H9 (cell line): ENCODE measurements around the gene ZNF248. TPM values are rescaled to one million over a fixed set of nuclear protein-coding genes. Genes with fewer than 3 reads are reported as not detected.

ENCODE experiments used
- DNase-seq: peaks from one replicate; pipeline ENCODE4 v3.0.0-alpha.2; 2017
- H2AFZ ChIP-seq: one replicate; pipeline ENCODE4 v1.6.1; 2013; ENCODE audit warnings: mild to moderate bottlenecking, low read length, control low read depth, moderate library complexity
- H2AK5ac ChIP-seq: 2 replicates; pipeline ENCODE4 v1.6.1; 2013; ENCODE audit warnings: low read length, control low read depth, mixed read lengths; ENCODE audit not compliant: insufficient read length
- H2BK120ac ChIP-seq: one replicate; pipeline ENCODE4 v1.6.1; 2013; ENCODE audit warnings: low read depth, mild to moderate bottlenecking, low read length, control low read depth, inconsistent platforms; ENCODE audit not compliant: poor library complexity, severe bottlenecking
- H2BK12ac ChIP-seq: 2 replicates; pipeline ENCODE4 v1.6.1; 2013; ENCODE audit warnings: low read length, control low read depth, mixed read lengths, low read depth; ENCODE audit not compliant: insufficient read length
- H2BK15ac ChIP-seq: 2 replicates; pipeline ENCODE4 v1.6.1; 2013; ENCODE audit warnings: low read depth, low read length, control low read depth
- H2BK20ac ChIP-seq: one replicate; pipeline ENCODE4 v1.6.1; 2013; ENCODE audit warnings: low read depth, mild to moderate bottlenecking, low read length, control low read depth, inconsistent platforms; ENCODE audit not compliant: poor library complexity, severe bottlenecking
- H2BK5ac ChIP-seq: 2 replicates; pipeline ENCODE4 v1.6.1; 2013; ENCODE audit warnings: low read length, control low read depth, mixed read lengths; ENCODE audit not compliant: insufficient read length
- H3K14ac ChIP-seq: 2 replicates; pipeline ENCODE4 v1.6.1; 2013; ENCODE audit warnings: low read length, control low read depth; ENCODE audit not compliant: insufficient read depth
- H3K18ac ChIP-seq: 2 replicates; pipeline ENCODE4 v1.6.1; 2013; ENCODE audit warnings: low read depth, mild to moderate bottlenecking, mixed read lengths, low read length, control low read depth; ENCODE audit not compliant: insufficient read length
- H3K23ac ChIP-seq: 2 replicates; pipeline ENCODE4 v1.6.1; 2013; ENCODE audit warnings: low read length, control low read depth, mixed read lengths, low read depth; ENCODE audit not compliant: insufficient read length
- H3K23me2 ChIP-seq: 2 replicates; pipeline ENCODE4 v1.6.1; 2013; ENCODE audit warnings: low read depth, mild to moderate bottlenecking, mixed read lengths, low read length, control low read depth; ENCODE audit not compliant: insufficient read length, poor library complexity, severe bottlenecking
- H3K27ac ChIP-seq: 2 replicates; pipeline ENCODE4 v1.5.1; 2013; ENCODE audit warnings: low read length, control low read depth, mixed read lengths, low read depth; ENCODE audit not compliant: insufficient read length
- H3K27me3 ChIP-seq: 2 replicates; pipeline ENCODE4 v1.6.1; 2013; ENCODE audit warnings: low read length, control low read depth, inconsistent platforms; ENCODE audit not compliant: insufficient read depth
- H3K4ac ChIP-seq: 2 replicates; pipeline ENCODE4 v1.6.1; 2013; ENCODE audit warnings: low read depth, mild to moderate bottlenecking, control low read depth, inconsistent platforms, low read length, moderate library complexity
- H3K4me1 ChIP-seq: 2 replicates; pipeline ENCODE4 v1.6.1; 2013; ENCODE audit warnings: low read length, control low read depth, inconsistent platforms; ENCODE audit not compliant: insufficient read depth
- H3K4me2 ChIP-seq: 2 replicates; pipeline ENCODE4 v1.6.1; 2013; ENCODE audit warnings: low read length, control low read depth, mixed read lengths; ENCODE audit not compliant: insufficient read length, insufficient read depth
- H3K56ac ChIP-seq: 2 replicates; pipeline ENCODE4 v1.6.1; 2013; ENCODE audit warnings: low read depth, mild to moderate bottlenecking, mixed read lengths, low read length, control low read depth; ENCODE audit not compliant: insufficient read length
- H3K79me1 ChIP-seq: 2 replicates; pipeline ENCODE4 v1.6.1; 2013; ENCODE audit warnings: low read depth, mild to moderate bottlenecking, moderate library complexity, low read length, control low read depth, inconsistent platforms; ENCODE audit not compliant: insufficient read depth, poor library complexity, severe bottlenecking
- H3K79me2 ChIP-seq: 2 replicates; pipeline ENCODE4 v1.6.1; 2013; ENCODE audit warnings: low read length, control low read depth, inconsistent platforms; ENCODE audit not compliant: insufficient read depth
- H3K9ac ChIP-seq: 2 replicates; pipeline ENCODE4 v1.6.1; 2013; ENCODE audit warnings: low read length, control low read depth, mixed read lengths; ENCODE audit not compliant: insufficient read length; ENCODE audit errors: extremely low read depth
- H3K9me3 ChIP-seq: one replicate; pipeline ENCODE4 v1.6.1; 2013; ENCODE audit warnings: low read depth, low read length, inconsistent platforms; ENCODE audit not compliant: control insufficient read depth
- H3T11ph ChIP-seq: one replicate; pipeline ENCODE4 v1.6.1; 2013; ENCODE audit warnings: mild to moderate bottlenecking, low read length, control low read depth, inconsistent platforms
- H4K20me1 ChIP-seq: one replicate; pipeline ENCODE4 v1.6.1; 2013; ENCODE audit not compliant: control insufficient read depth, insufficient read length, insufficient read depth
- H4K5ac ChIP-seq: 2 replicates; pipeline ENCODE4 v1.6.1; 2013; ENCODE audit warnings: low read depth, mild to moderate bottlenecking, mixed read lengths, low read length, control low read depth; ENCODE audit not compliant: insufficient read length
- H4K8ac ChIP-seq: replicated peaks from 2 replicates; pipeline ENCODE4 v1.6.1; 2013; ENCODE audit warnings: low read length, control low read depth, mixed read lengths, low read depth; ENCODE audit not compliant: insufficient read length
- H4K91ac ChIP-seq: 2 replicates; pipeline ENCODE4 v1.6.1; 2013; ENCODE audit warnings: low read depth, mild to moderate bottlenecking, moderate library complexity, mixed read lengths, low read length, control low read depth; ENCODE audit not compliant: insufficient read length
- H3K27ac Mint-ChIP-seq, 3 experiments: 2 replicates in 2 of 3; 3 replicates in 1 of 3; pipeline ENCODE4 v1.8.0; 2020 to 2021; ENCODE audit warnings: mixed read lengths in 3 of 3, mild to moderate bottlenecking in 1 of 3, moderate library complexity in 1 of 3
- H3K27me3 Mint-ChIP-seq: 2 replicates; pipeline ENCODE4 v1.8.0; 2021; ENCODE audit warnings: low read depth, mild to moderate bottlenecking, moderate library complexity, mixed read lengths
- H3K36me3 Mint-ChIP-seq, 3 experiments: 2 replicates in 2 of 3; 3 replicates in 1 of 3; pipeline ENCODE4 v1.8.0; 2020 to 2021; ENCODE audit warnings: low read depth in 3 of 3, mixed read lengths in 3 of 3; ENCODE audit not compliant: insufficient read depth in 1 of 3
- H3K4me1 Mint-ChIP-seq, 2 experiments: 2 replicates each; pipeline ENCODE4 v1.8.0; 2020; ENCODE audit warnings: mixed read lengths in 2 of 2
- H3K4me3 Mint-ChIP-seq, 2 experiments: 2 replicates in 1 of 2; 3 replicates in 1 of 2; pipeline ENCODE4 v1.8.0; 2020 to 2021; ENCODE audit warnings: mild to moderate bottlenecking in 2 of 2, mixed read lengths in 2 of 2, moderate library complexity in 1 of 2
- H3K9me3 Mint-ChIP-seq, 2 experiments: 2 replicates in 1 of 2; 3 replicates in 1 of 2; pipeline ENCODE4 v1.8.0; 2020; ENCODE audit warnings: mild to moderate bottlenecking in 2 of 2, mixed read lengths in 2 of 2, moderate library complexity in 1 of 2
- WGBS: extraction: QIAGEN DNeasy Blood & Tissue Kit; methylation state at CpG from one replicate; pipeline ENCODE4 v1.1.7; 2013; ENCODE audit warnings: missing lambda C conversion rate, low lambda C conversion rate, mixed read lengths; ENCODE audit not compliant: insufficient read length; ENCODE audit errors: extremely low coverage; 5-methylcytosine and 5-hydroxymethylcytosine counted together
- total RNA-seq: library from RNA; stranded (reverse); gene quantifications from 2 replicates; pipeline ENCODE4 v1.2.1, GENCODE V29; 2021
- TF ChIP-seq, protein P1 (sequence below): fragments of 200-600 bp; sonication (generic); conservative IDR thresholded peaks from 3 replicates; pipeline ENCODE4 v1.8.0; 2021; ENCODE audit warnings: antibody characterized with exemption, mild to moderate bottlenecking

ZNF248 gene
- total RNA-seq, 1 experiment from 2014 or later, result 5.4 TPM

GRCh38 chr10:37741831-37742230 is 115.6 kb downstream of the ZNF248 start:
- TF ChIP-seq, protein P1, sequence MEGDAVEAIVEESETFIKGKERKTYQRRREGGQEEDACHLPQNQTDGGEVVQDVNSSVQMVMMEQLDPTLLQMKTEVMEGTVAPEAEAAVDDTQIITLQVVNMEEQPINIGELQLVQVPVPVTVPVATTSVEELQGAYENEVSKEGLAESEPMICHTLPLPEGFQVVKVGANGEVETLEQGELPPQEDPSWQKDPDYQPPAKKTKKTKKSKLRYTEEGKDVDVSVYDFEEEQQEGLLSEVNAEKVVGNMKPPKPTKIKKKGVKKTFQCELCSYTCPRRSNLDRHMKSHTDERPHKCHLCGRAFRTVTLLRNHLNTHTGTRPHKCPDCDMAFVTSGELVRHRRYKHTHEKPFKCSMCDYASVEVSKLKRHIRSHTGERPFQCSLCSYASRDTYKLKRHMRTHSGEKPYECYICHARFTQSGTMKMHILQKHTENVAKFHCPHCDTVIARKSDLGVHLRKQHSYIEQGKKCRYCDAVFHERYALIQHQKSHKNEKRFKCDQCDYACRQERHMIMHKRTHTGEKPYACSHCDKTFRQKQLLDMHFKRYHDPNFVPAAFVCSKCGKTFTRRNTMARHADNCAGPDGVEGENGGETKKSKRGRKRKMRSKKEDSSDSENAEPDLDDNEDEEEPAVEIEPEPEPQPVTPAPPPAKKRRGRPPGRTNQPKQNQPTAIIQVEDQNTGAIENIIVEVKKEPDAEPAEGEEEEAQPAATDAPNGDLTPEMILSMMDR, result no peak
- Histone ChIP-seq H3K79me2 (no peaks in the 10 kb centered on the region), H3K18ac (no peak overlapping the region), H2BK120ac (no peak overlapping the region), H4K8ac (no peak overlapping the region), H2AFZ (no peak overlapping the region), H3K23ac (no peak overlapping the region), H2BK12ac (no peak overlapping the region), H3K9me3 (peaks cover 54% of the 10 kb centered on the region), H3K9ac (no peak overlapping the region), H3K14ac (no peak overlapping the region), H4K91ac (no peak overlapping the region), H3K27me3 (no peaks in the 10 kb centered on the region), H2AK5ac (no peak overlapping the region), H3T11ph (no peak overlapping the region), H3K79me1 (no peaks in the 10 kb centered on the region), H3K56ac (no peak overlapping the region), H3K4ac (no peak overlapping the region), H2BK15ac (no peak overlapping the region), H3K4me2 (no peak overlapping the region), H4K5ac (no peak overlapping the region), H3K27ac (no peak overlapping the region), H3K23me2 (no peaks in the 10 kb centered on the region), H4K20me1 (no peaks in the 10 kb centered on the region), H3K4me1 (no peaks in the 10 kb centered on the region), H2BK5ac (no peak overlapping the region), H2BK20ac (no peak overlapping the region)
- no CpG with 5 or more reads among the region's 5 CpGs for WGBS
- H3K27ac Mint-ChIP-seq, result no peak overlapping the region
- no peak overlapping the region for H3K4me3 Mint-ChIP-seq
- peaks cover 92 to 95% of the 10 kb centered on the region in 2 experiments for H3K9me3 Mint-ChIP-seq
- H3K4me1 Mint-ChIP-seq, result no peaks in the 10 kb centered on the region
- H3K27me3 Mint-ChIP-seq, result no peaks in the 10 kb centered on the region; the same call in 1 of the 2 replicates
- H3K36me3 Mint-ChIP-seq, result peaks cover 2 to 29% (median 4%) of the 10 kb centered on the region in 3 experiments; a peak in 6 of 7 replicates
- DNase-seq, result no peak
